Liver (tissue), 3 donors: Measurements from ENCODE around the gene TMEM151B.

ENCODE experiments used
- ATF3 ChIP-seq: IDR thresholded peaks from 2 replicates; pipeline ENCODE4 v1.6.1; 2016; ENCODE audit warnings: antibody characterized with exemption
- CTCF ChIP-seq: fragments of 150-350 bp; IDR thresholded peaks from 2 replicates; pipeline ENCODE4 v1.5.1; 2017; ENCODE audit warnings: improper control_type of control experiment, low read depth, low read length; ENCODE audit not compliant: missing input control
- EGR1 ChIP-seq, 2 donors: IDR thresholded peaks; 2 replicates each; pipeline ENCODE4 v1.6.1; 2016 to 2018; ENCODE audit warnings: antibody characterized with exemption in 2 of 2, low read depth in 2 of 2
- GABPA ChIP-seq, 2 donors: IDR thresholded peaks in 1 of 2; conservative IDR thresholded peaks in 1 of 2; 2 replicates each; pipeline ENCODE4 v1.6.1; 2016; ENCODE audit warnings: antibody characterized with exemption in 2 of 2, mild to moderate bottlenecking in 1 of 2, moderate library complexity in 1 of 2
- MAX ChIP-seq: IDR thresholded peaks from 2 replicates; pipeline ENCODE4 v1.6.1; 2016; ENCODE audit warnings: antibody characterized with exemption
- RAD21 ChIP-seq, 2 donors: IDR thresholded peaks; 2 replicates each; pipeline ENCODE4 v1.6.1; 2016; ENCODE audit warnings: antibody characterized with exemption in 2 of 2, mild to moderate bottlenecking in 2 of 2
- RXRA ChIP-seq, 2 donors: IDR thresholded peaks; 2 replicates each; pipeline ENCODE4 v1.6.1; 2017 to 2018; ENCODE audit warnings: antibody characterized with exemption in 2 of 2, mild to moderate bottlenecking in 1 of 2
- TAF1 ChIP-seq: conservative IDR thresholded peaks from 2 replicates; pipeline ENCODE4 v1.6.1; 2016; ENCODE audit warnings: antibody characterized with exemption, mild to moderate bottlenecking
- YY1 ChIP-seq: IDR thresholded peaks from 2 replicates; pipeline ENCODE4 v1.6.1; 2016; ENCODE audit warnings: antibody characterized with exemption, mild to moderate bottlenecking
- ZBTB33 ChIP-seq: IDR thresholded peaks from 2 replicates; pipeline ENCODE4 v1.6.1; 2016; ENCODE audit warnings: antibody characterized with exemption
- donor health status: healthy.
- donor health status: healthy.

GRCh38 chr6:44250067-44250717 is 20.1 kb upstream of the TMEM151B start:
- TF ChIP-seq CTCF (no peak), EGR1 (IDR thresholded peaks at IDR 0.05; ENCODE audit: low read depth in 2 of 2) (no peak), ATF3 (no peak), RAD21 (IDR thresholded peaks at IDR 0.05) (no peak), RXRA (IDR thresholded peaks at IDR 0.05) (no peak), MAX (no peak), TAF1 (no peak), YY1 (no peak), GABPA (IDR thresholded peaks at IDR 0.05 in 1 of 2, conservative IDR thresholded peaks at IDR 0.05 in 1 of 2) (no peak), ZBTB33 (no peak)
